Neural cell (in vitro differentiated cells): ENCODE data around the gene PDXDC1. TPM values are rescaled to one million over a fixed set of nuclear protein-coding genes. Genes with fewer than 3 reads are reported as not detected.
"Not testable (repeated sequence)": the region's sequence is repeated elsewhere in the genome, so short reads cannot be mapped to it uniquely, and the experiment has no call there.

Experiments
- H2AFZ ChIP-seq: fragments of 200-600, 300-800 bp; sonication (generic), shearing (Covaris generic); 2 replicates; pipeline ENCODE4 v1.6.0; 2014; ENCODE audit warnings: low read depth, mild to moderate bottlenecking, antibody characterized with exemption, low read length, moderate library complexity
- H3F3A ChIP-seq: fragments of 200-600 bp; shearing (Covaris generic); 2 replicates; pipeline ENCODE4 v1.6.1; 2016; ENCODE audit warnings: mild to moderate bottlenecking, moderate library complexity, mixed read lengths, antibody characterized with exemption, low read length; ENCODE audit not compliant: insufficient read depth, poor library complexity, severe bottlenecking
- H3K27ac ChIP-seq: fragments of 200-600, 300-800 bp; sonication (generic), shearing (Covaris generic); 2 replicates; pipeline ENCODE4 v1.5.1; 2014; ENCODE audit warnings: mild to moderate bottlenecking, low read length, moderate library complexity
- H3K27me3 ChIP-seq: fragments of 300-800, 200-600 bp; sonication (generic), shearing (Covaris generic); 2 replicates; pipeline ENCODE4 v1.6.0; 2014; ENCODE audit warnings: mild to moderate bottlenecking, low read depth, low read length, moderate library complexity; ENCODE audit not compliant: insufficient read depth
- H3K36me3 ChIP-seq: fragments of 300-800, 200-600 bp; sonication (generic), shearing (Covaris generic); 2 replicates; pipeline ENCODE4 v1.5.1; 2014; ENCODE audit warnings: mild to moderate bottlenecking, antibody characterized with exemption, low read length, moderate library complexity; ENCODE audit not compliant: insufficient read depth
- H3K4me2 ChIP-seq: fragments of 300-800, 200-600 bp; sonication (generic), shearing (Covaris generic); 2 replicates; pipeline ENCODE4 v1.6.0; 2014; ENCODE audit warnings: mild to moderate bottlenecking, low read length
- H3K4me3 ChIP-seq: fragments of 300-800, 200-600 bp; sonication (generic), shearing (Covaris generic); 2 replicates; pipeline ENCODE4 v1.5.1; 2014; ENCODE audit warnings: mild to moderate bottlenecking, low read length, moderate library complexity
- H3K79me2 ChIP-seq: fragments of 200-600 bp; shearing (Covaris generic); replicated peaks from 2 replicates; pipeline ENCODE4 v1.6.0; 2014; ENCODE audit warnings: mild to moderate bottlenecking, low read length, moderate library complexity; ENCODE audit not compliant: insufficient read depth
- H3K9ac ChIP-seq: fragments of 300-800, 200-600 bp; sonication (generic), shearing (Covaris generic); 2 replicates; pipeline ENCODE4 v1.6.1; 2016; ENCODE audit warnings: mild to moderate bottlenecking, low read length, mixed read lengths
- H3K9me2 ChIP-seq: fragments of 200-600 bp; shearing (Covaris generic); 2 replicates; pipeline ENCODE4 v1.6.1; 2016; ENCODE audit warnings: mild to moderate bottlenecking, low read length, mixed read lengths; ENCODE audit not compliant: insufficient read depth
- H3K9me3 ChIP-seq: fragments of 200-600, 300-800 bp; sonication (generic), shearing (Covaris generic); 2 replicates; pipeline ENCODE4 v1.6.1; 2016; ENCODE audit warnings: mild to moderate bottlenecking, mixed run types, low read length, moderate library complexity, mixed read lengths
- H4K20me1 ChIP-seq: fragments of 200-600 bp; shearing (Covaris generic); 2 replicates; pipeline ENCODE4 v1.6.1; 2016; ENCODE audit warnings: mild to moderate bottlenecking, mixed run types; ENCODE audit not compliant: insufficient read depth
- CTCF ChIP-seq: fragments of 450-650 bp; IDR thresholded peaks from 2 replicates; pipeline ENCODE4 v1.5.1; 2014; ENCODE audit warnings: antibody characterized with exemption, mild to moderate bottlenecking, moderate library complexity; ENCODE audit not compliant: poor library complexity, severe bottlenecking
- EP300 ChIP-seq: fragments of 450-650 bp; conservative IDR thresholded peaks from 2 replicates; pipeline ENCODE4 v1.6.1; 2014; ENCODE audit warnings: antibody characterized with exemption, mild to moderate bottlenecking, moderate library complexity; ENCODE audit not compliant: poor library complexity, severe bottlenecking
- EZH2 ChIP-seq: fragments of 200-600, 300-800 bp; shearing (Covaris generic), sonication (generic); IDR thresholded peaks from 2 replicates; pipeline ENCODE4 v1.6.1; 2014; ENCODE audit warnings: antibody characterized with exemption, low read length, borderline replicate concordance, mild to moderate bottlenecking; ENCODE audit not compliant: insufficient read depth, poor library complexity, severe bottlenecking
- MXI1 ChIP-seq: fragments of 450-650 bp; conservative IDR thresholded peaks from 2 replicates; pipeline ENCODE4 v1.6.1; 2014; ENCODE audit warnings: antibody characterized with exemption, mild to moderate bottlenecking; ENCODE audit not compliant: poor library complexity, severe bottlenecking
- POLR2AphosphoS5 ChIP-seq: IDR thresholded peaks from 2 replicates; pipeline ENCODE4 v1.6.1; 2012
- RAD21 ChIP-seq: fragments of 450-650 bp; conservative IDR thresholded peaks from 2 replicates; pipeline ENCODE4 v1.6.1; 2014; ENCODE audit warnings: antibody characterized with exemption, mild to moderate bottlenecking, moderate library complexity
- REST ChIP-seq: IDR thresholded peaks from 2 replicates; pipeline ENCODE4 v1.6.1; 2012; ENCODE audit warnings: borderline replicate concordance
- SMC3 ChIP-seq: fragments of 450-650 bp; conservative IDR thresholded peaks from 2 replicates; pipeline ENCODE4 v1.6.1; 2014; ENCODE audit warnings: antibody characterized with exemption, mild to moderate bottlenecking, moderate library complexity; ENCODE audit not compliant: poor library complexity
- TAF1 ChIP-seq: IDR thresholded peaks from 2 replicates; pipeline ENCODE4 v1.6.1; 2012; ENCODE audit warnings: low read depth
- polyA plus RNA-seq: library from polyadenylated mRNA; depleted of rRNA; stranded (reverse); fragments of >200 nt; gene quantifications from 2 replicates; pipeline ENCODE4 v1.2.3, GENCODE V29; 2014

The PDXDC1 gene
- polyA plus RNA-seq, 1 donor from 2014 or later = 69.9 TPM

GRCh38 chr16:15046692-15047376 lies 72.0 kb downstream of the PDXDC1 start:
- Histone ChIP-seq H3K27ac (no peak overlapping the region), H3F3A (no peaks in the 10 kb centered on the region), H3K9me2 (no peaks in the 10 kb centered on the region), H3K4me2 (no peak overlapping the region), H3K79me2 (no peaks in the 10 kb centered on the region), H2AFZ (no peak overlapping the region), H3K27me3 (no peaks in the 10 kb centered on the region), H3K4me3 (no peak overlapping the region), H3K9me3 (no peaks in the 10 kb centered on the region), H3K36me3 (no peaks in the 10 kb centered on the region), H3K9ac (no peak overlapping the region), H4K20me1 (no peaks in the 10 kb centered on the region)
- TF ChIP-seq EP300 = no peak
- no peak for TF ChIP-seq CTCF
- TF ChIP-seq MXI1 = no peak
- TF ChIP-seq SMC3 = no peak
- TF ChIP-seq TAF1 = no peak
- TF ChIP-seq RAD21 = no peak

- no peaks in the 10 kb centered on the region for H3K9me3 ChIP-seq
- TF ChIP-seq TAF1 = no peak
- TF ChIP-seq SMC3 = no peak
- no peak for TF ChIP-seq EZH2
- TF ChIP-seq MXI1 = no peak
- no peak for TF ChIP-seq POLR2AphosphoS5
- TF ChIP-seq REST = no peak
- TF ChIP-seq CTCF = no peak
- TF ChIP-seq RAD21 = no peak
- TF ChIP-seq EP300 = no peak
- no peaks in the 10 kb centered on the region for H3K27me3 ChIP-seq
- no peaks in the 10 kb centered on the region for H3F3A ChIP-seq
- no peaks in the 10 kb centered on the region for H3K9me2 ChIP-seq
- no peak overlapping the region for H3K27ac ChIP-seq
- no peaks in the 10 kb centered on the region for H3K36me3 ChIP-seq
- no peak overlapping the region for H2AFZ ChIP-seq
- H4K20me1 ChIP-seq = no peaks in the 10 kb centered on the region
- H3K4me3 ChIP-seq = no peak overlapping the region
- no peak overlapping the region for H3K4me2 ChIP-seq
- no peak overlapping the region for H3K9ac ChIP-seq
- H3K79me2 ChIP-seq = no peaks in the 10 kb centered on the region
These were observed 74.9 kb downstream of the PDXDC1 start for GRCh38 chr16:15049581-15050180.

GRCh38 chr16:15050440-15050839 lies 75.6 kb downstream of the PDXDC1 start:
- H3K27ac ChIP-seq, H2AFZ ChIP-seq, H3K27me3 ChIP-seq, H3K36me3 ChIP-seq, H3K79me2 ChIP-seq, H3F3A ChIP-seq, H3K4me2 ChIP-seq, H3K4me3 ChIP-seq, H4K20me1 ChIP-seq, H3K9me2 ChIP-seq, H3K9ac ChIP-seq, H3K9me3 ChIP-seq: not testable (repeated sequence)
